Fibroblast of the conjunctiva (primary cell): ENCODE data around the gene IQGAP1.
A peak's percentile ranks its signal among the peaks of the same experiment; 100 is the strongest.
"Not testable (repeated sequence)": the region's sequence is repeated elsewhere in the genome, so short reads cannot be mapped to it uniquely, and the experiment has no call there.

Experiments
- DNase-seq: peaks from one replicate; pipeline ENCODE4 v3.0.0-alpha.2; 2010; ENCODE audit warnings: low read depth

IQGAP1 gene, protein sequence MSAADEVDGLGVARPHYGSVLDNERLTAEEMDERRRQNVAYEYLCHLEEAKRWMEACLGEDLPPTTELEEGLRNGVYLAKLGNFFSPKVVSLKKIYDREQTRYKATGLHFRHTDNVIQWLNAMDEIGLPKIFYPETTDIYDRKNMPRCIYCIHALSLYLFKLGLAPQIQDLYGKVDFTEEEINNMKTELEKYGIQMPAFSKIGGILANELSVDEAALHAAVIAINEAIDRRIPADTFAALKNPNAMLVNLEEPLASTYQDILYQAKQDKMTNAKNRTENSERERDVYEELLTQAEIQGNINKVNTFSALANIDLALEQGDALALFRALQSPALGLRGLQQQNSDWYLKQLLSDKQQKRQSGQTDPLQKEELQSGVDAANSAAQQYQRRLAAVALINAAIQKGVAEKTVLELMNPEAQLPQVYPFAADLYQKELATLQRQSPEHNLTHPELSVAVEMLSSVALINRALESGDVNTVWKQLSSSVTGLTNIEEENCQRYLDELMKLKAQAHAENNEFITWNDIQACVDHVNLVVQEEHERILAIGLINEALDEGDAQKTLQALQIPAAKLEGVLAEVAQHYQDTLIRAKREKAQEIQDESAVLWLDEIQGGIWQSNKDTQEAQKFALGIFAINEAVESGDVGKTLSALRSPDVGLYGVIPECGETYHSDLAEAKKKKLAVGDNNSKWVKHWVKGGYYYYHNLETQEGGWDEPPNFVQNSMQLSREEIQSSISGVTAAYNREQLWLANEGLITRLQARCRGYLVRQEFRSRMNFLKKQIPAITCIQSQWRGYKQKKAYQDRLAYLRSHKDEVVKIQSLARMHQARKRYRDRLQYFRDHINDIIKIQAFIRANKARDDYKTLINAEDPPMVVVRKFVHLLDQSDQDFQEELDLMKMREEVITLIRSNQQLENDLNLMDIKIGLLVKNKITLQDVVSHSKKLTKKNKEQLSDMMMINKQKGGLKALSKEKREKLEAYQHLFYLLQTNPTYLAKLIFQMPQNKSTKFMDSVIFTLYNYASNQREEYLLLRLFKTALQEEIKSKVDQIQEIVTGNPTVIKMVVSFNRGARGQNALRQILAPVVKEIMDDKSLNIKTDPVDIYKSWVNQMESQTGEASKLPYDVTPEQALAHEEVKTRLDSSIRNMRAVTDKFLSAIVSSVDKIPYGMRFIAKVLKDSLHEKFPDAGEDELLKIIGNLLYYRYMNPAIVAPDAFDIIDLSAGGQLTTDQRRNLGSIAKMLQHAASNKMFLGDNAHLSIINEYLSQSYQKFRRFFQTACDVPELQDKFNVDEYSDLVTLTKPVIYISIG (N-terminal part only)

DNA sequence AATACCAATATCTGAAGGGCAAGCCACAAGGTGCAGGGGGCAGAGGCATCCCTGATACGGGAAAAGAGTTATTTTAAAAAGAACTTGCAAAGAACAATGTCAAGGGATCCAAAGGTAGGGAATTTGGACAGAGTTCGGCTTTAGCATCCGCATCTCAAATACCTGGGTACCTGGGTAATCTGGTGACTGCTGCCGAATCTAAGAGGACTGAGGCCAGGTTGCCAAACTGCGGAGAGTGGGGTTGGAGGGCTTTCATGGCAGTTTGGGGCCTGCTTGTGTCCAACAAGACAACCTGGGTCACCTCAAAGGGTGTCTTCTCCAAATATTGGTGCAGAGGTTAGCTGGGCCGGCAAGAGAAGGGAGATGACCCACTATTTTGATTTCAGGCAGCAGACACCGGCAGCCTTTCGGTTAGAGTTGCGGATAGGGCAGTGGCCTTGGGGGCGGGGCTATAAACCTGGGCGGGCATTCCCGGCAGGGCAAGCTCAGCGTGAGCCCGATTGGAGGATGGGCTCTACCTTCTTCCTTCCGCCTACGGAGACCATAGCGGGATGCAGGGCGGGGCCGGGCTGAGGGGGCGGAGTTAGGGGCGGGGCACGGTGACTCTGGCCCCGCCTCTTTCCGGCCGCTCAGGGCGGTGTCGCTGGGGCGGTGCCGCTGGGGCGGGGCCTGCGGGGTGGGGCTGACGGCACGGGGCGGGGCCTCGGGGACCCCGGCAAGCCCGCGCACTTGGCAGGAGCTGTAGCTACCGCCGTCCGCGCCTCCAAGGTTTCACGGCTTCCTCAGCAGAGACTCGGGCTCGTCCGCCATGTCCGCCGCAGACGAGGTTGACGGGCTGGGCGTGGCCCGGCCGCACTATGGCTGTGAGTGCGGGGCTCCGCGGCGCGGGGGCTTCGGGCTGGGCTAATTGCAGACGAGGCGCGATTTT lies at the start of gene IQGAP1:
Gene IQGAP1 (plus strand): TSS at position 709 of the 928 bp plus-strand sequence. CDS start 100 bp downstream, at position 809.
- peak; percentile 95 for DNase-seq

DNA sequence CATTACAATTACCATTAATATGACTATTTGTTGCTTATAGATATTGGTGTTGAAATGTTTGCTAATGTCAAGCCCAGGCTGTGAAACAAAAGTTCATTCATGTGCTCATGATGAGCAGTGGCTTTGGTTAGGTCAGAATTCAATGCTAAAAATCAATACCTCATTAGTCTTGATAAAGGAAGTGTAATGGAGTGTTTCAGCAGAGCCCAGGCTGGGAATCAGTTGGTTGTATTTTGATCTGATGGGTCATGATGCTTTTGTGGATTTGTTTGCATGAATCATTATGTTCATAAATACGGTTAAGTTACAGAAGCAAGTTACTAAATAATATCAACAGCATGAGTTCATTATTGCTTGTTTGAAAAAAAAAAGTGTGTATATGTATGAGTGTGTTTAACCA lies 49.5 kb upstream of the IQGAP1 start:
- no peak for DNase-seq

DNA sequence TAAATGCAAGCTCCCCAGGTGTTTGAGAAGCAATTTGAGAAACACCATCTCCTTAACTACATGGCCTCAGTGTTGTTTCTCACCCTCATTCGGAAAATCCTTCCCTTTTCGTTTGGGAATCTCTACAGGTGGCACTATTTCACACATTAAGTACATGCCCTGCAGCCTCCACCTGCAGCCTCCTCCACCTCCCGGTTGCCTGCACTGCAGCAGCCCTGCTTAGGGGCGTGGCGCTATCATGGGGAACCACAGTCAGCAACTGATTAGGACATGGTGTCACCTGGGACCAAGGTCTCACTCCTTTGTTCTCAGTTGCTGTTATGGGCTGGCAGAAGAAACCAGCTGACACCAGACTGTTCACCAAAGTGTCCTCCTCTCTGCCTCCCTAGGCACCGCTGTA lies 47.7 kb upstream of the IQGAP1 start:
- no peak for DNase-seq

DNA sequence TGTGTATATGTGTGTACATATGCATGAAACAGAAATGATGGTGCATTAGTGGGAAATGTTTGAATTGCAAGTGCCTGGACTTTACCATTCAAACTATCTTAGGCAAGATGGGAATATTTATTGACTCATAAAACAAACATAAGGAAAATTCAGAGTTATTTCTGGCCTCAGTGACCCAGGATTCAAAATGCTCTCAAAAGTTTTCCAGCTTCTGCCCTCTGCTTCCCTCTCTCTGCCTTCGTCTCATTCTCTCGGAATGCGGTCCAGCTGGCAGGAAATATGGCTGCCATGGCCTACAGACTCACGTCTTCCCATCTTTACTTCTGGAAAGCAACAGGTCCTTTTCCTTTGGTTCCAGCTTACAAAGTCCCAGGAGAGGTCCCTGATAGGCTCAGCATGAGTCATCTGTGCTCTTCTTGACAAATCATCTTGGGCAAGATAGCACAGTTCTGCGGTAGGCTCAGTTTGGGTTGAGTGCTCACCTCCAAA lies 44.7 kb upstream of the IQGAP1 start:
- DNase-seq: no peak

DNA sequence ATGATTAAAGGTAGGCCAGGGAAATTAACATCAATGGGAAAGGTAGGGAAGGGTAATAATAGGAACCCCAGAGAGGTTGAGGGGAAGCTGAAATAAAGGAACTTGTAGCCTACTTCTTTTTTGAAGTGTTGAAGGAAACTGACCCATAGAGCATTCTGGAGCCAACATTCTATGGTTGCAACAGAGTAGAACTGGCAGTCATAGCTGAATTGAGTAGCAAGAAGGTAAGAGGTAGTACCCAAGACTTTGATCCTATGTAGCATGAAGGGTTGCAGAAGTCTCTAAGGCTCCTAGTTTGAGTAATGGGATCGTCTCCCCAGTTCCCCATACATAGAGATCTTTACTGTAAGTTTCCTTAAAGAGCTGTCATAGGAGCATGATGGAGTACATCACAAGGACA lies 43.4 kb upstream of the IQGAP1 start:
- DNase-seq: no peak

DNA sequence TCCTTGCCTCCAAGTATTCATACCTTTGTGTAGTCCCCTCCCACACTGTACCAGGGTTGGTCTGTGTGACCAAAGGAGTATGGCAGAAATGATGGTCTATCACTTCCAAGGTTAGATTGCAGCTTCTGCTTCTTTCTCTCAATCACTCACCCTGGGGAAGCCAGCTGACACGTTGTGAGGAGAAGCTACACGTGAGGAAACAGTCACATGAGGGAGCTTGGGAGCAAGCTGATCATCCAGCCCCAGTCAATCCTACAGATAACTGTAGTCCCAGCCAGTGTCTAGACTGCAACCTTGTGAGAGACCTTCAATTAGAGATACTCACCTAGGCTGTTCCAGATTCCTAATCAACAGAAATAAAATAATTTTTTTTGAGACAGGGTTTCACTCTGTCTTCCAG lies 42.2 kb upstream of the IQGAP1 start:
- no peak for DNase-seq

DNA sequence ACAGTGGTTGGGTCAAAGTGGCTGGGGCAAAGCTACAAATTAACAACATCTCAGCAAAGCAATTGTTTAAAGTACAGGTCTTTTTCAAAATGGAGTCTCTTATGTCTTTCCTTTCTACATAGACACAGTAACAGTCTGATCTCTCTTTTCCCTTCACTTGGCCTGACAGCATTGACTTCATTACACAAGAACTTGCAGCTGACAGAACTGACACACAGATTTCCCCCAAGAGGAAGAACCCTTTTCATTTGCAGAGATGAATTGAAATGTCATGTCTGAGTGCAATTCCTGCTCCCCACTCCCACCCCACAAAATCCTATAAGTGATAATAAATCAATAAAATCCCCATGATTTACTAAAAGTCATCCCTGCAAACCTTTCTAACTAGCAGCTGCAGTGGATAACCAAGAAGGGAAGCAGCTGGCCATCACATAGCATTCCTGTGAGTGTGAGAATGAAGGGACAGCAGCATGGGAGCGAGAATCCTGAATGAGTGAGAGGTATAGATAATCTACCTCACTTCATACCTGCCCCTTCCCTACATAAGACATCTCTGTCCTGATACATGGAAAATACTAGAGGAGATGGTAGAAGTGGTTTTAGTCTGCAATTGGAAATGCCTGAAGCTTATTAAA lies 40.5 kb upstream of the IQGAP1 start:
- DNase-seq: not testable (repeated sequence)

DNA sequence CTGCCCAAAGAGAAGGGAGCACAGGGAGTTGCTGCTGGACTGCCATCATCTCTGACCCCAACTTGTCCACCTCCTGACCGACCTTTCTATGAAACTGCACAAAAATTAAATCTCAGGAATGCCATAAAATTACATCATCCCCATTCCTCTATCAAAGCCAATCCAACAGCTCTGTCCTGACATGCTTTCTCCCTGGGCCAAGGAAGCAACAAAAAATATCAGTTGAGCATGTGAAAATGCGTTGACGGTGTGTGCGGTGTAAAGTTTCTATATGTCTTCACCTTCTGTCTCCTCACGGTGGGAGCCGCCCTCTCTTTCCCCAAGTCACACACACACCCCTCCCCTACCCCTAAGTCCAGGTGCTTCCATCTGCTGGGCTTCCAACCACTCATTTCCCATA lies 39.6 kb upstream of the IQGAP1 start:
- DNase-seq: no peak

DNA sequence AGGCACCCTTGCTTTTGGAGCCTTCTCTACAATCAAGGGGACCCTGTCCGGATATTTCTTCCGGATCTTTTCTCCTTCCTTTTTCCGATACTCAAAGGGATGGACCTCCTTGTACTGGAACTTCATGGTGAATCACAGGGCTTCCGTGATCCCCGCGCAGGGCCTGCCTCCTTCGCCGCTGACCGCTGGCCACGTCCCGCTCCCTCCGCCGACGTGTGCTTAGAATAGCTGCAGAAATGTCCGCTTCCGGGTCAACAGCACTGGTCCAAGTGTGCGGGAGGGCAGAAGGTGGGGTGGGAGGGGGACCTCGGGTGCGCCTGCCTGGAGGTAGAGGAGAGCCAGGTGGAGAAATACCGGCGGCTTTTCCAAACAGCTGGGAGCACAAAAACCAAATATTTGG lies 39.0 kb upstream of the IQGAP1 start:
- no peak for DNase-seq

DNA sequence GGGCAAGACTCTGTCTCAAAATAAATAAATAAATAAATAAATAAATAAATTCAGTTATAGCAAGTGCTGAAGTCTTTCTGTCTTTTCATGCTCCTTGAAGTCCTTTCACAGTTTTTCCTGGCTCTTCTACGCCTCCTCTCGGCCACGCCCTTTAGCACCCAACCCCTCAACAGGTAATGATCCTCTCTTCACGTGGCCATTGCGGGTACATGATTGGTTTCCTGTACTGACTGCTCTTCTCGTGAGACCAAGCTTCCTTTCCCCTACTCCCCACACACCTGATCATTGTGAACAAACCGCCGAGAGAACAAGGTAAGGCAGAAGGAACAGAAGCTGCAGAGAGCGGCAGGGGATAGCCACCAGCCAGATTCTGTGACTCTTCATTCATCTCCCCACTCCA lies 38.2 kb upstream of the IQGAP1 start:
- no peak for DNase-seq

DNA sequence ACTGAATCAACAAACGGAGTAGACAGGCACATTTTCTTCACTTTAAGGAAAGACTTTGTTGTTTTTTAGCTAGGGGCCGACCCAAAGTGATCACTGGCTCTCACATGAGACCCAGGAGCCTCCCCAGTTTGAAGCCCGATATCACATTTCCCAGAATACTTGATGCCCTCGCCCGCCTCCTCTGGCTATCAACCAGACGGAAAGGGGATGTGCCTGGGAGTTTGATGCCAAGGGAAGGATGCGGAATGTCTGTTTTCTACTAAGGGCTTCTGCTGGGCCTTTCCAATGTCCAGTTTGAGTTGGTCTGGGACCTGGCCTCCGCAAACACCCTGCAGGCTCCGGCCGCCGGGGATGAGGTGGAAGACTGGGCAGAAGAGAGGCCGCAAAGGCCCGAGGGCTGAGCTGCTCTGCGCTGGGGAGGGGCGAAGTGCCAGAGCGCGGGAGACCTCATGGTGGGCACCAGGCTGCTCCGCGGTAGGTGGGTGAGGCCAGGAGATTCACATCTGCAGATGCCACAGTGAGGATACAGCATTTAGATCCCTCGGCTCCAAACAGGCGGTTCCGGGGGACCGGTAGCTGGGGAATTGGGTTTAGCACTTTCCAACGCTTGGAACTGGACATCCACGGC lies 36.4 kb upstream of the IQGAP1 start:
- no peak for DNase-seq

DNA sequence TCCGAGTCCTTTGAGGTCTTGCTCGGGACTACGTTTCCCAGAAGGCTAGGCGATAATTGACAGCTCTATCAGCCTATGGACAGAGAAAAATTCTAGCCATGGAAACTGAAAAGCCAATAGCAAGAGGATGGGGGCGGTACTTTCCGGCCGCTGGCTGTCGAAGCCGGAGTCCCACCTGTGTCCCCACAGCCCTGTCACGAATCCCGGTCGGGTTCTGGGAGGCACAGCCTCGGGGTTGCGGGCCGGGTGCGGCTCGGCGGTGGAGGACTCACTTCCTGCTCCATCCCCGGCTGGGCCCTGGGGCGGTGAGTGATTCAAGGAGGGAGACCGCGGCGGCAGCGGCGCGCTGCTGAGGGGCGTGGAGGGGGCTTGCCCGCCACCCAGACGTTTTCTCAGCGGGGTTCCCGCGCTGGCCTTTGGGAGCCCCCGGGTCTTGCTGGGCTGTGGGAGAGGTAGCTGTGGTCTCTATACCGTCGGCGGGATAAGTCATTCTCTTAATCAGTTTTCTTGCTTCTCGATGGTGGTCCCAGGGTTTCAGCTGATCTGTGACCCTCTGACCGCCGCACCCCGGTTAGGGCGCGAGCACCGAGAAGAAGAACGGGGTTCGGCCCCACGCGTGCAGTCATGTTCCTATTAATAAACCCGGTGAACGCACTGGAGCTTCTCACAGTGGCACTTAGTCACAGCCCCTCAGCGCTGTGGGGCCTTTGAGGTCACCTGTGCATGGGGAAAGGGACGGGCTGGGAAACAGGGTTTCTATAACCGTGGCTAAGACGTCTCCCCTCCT lies 35.7 kb upstream of the IQGAP1 start, which contains the start of gene ZNF774:
Gene ZNF774 (plus strand): TSS at position 178 of the 787 bp plus-strand sequence. CDS start 2,377 bp downstream, outside the sequence.
- peak; percentile 87 for DNase-seq

DNA sequence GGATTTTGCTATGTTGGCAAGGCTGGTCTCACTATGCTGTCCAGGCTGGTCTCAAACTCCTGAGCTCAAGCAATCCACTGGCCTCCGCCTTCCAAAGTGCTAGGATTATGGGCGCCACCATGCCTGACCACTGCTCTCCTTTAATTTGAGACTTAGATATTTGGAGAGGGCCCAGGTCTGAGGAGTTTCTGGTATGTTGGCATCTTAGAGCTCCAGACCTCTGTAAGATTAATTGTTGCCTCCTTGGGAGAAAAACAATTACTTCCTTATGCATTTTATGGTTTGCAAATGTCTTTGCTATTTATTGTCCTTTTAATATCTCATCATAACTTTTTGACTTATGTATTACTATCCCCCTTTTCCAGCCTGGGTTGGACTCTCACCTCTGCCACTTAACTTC lies 33.1 kb upstream of the IQGAP1 start:
- DNase-seq: no peak

DNA sequence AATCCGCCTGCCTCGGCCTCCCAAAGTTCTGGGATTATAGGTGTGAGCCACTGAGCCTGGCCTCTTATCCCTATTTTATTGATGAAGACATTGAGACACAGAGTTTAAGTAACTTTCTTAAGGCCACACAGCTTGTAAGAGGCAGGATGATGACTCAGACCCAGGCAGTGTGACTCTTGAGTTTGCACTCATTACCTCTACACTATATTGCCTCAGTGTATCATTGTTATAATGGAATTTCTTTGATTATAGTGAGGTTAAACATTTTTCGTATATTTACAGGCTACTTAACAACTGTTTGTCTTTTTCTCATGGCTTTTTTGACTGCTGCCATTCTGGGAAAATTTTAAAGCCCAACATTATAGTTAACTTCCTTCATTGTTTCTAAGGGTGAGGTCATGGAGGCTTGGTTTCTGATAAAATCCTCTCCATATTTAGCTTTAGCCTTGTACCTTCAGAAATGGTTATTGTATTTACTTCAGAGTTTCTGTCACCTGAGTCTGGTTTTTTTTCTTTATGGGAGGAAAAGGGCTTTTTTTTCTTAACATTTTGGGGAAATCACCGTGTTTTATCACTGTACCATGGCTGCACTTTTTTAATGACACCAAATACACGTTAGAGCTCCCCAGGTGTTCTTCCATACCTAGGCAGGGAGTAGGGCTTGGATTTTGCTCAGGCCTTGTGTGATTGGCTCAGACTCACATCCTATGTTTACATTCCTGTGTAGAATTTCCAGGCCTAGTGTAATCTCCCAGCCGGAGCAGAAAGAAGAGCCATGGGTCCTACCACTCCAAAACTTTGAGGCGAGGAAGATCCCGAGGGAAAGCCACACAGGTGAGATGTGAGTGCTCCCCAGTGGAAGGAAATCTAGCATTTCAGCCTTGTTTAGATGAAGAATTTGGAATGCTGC lies 29.7 kb upstream of the IQGAP1 start:
- no peak for DNase-seq

DNA sequence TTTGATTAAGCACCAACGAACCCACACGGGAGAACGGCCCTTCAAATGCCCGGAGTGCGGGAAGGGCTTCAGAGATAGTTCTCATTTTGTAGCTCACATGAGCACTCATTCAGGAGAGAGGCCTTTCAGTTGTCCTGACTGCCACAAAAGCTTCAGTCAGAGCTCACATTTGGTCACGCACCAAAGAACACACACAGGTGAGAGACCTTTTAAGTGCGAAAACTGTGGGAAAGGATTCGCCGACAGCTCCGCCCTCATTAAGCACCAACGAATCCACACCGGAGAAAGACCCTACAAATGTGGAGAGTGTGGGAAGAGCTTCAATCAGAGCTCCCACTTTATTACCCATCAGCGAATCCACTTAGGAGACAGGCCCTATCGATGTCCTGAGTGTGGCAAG lies 27.3 kb upstream of the IQGAP1 start:
- DNase-seq: no peak

DNA sequence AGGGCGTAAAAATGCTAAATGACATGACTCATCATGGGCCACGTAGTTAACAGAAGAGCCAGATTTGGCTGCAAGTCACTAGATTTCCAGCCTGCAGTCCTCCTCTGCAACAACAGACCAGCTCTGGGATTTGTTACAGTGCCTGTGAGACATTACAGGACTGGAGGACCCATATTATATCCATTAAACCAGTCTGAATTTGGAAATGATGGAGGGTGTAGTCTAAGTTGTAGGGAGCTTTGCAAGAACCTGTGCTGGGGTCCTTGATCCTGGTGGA lies 25.2 kb upstream of the IQGAP1 start:
- DNase-seq: peak; percentile 63

DNA sequence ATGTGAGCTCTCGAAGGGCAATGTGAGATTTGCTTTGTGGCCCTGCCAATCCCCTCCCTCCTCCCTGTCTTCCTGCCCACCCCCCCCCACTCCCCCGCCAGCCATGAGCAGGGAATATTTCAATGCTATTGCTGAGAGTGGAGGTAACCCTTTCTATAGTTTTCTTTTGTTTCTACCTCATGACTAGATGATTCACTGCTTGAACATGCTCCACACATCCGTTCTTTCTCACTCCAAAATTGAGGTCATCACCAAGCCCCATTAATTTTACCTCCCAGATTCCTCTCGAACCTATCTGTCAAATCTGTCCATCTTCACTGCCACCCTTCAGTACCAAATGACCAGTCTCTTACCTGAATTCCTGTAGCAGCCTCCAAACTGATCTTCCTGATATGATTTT lies 23.8 kb upstream of the IQGAP1 start:
- no peak for DNase-seq

DNA sequence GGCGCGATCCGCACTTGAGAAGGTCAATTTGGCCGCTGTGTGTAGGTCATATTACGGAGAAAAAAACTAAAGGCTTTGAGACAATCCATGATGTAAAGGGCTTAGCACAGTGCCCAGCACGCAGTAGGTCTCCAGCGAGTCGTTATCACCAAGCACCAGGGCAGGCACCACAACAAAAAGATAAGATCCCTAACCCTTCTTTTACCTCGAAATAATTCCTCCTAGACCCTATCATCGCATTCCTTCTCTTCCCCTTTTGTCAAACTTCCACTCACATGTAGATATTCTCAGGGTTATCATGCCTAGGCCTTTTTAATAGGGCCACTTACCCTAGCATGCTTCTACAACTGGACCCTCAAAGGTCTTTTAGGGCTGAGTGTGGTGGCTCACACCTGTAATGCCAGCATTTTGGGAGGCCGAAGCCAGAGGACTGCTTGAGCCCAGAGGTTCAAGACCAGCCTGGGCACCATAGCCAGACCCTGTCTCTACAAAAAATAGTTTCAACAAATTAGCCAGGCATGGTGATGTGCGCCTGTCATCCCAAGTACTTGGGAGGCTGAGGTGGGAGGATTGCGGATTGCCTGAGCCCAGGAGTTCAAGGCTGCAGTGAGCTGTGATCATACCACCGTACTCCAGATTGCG lies 22.5 kb upstream of the IQGAP1 start:
- no peak for DNase-seq
